Aorta (tissue), 5 donors: ENCODE measurements around the gene TSACC. TPM values are rescaled to one million over a fixed set of nuclear protein-coding genes. Genes with fewer than 3 reads are reported as not detected.
"Not testable (repeated sequence)": the region's sequence is repeated elsewhere in the genome, so short reads cannot be mapped to it uniquely, and the experiment has no call there.

Experiments used
- ATAC-seq: fragments of 200-7000 bp; cut with Tn5 transposase; one replicate; pipeline ENCODE4 v1.9.1; 2022; ENCODE audit warnings: moderate library complexity; ENCODE audit not compliant: low FRiP score
- DNase-seq, 2 donors: peaks; one replicate each; pipeline ENCODE4 v3.0.0-alpha.2; 2020
- H3K27ac ChIP-seq, 2 donors: one replicate each; pipeline ENCODE4 v1.5.1; 2013; ENCODE audit warnings: low read length in 2 of 2, mild to moderate bottlenecking in 2 of 2, moderate library complexity in 2 of 2, control low read depth in 1 of 2, inconsistent platforms in 1 of 2, low read depth in 1 of 2
- H3K27me3 ChIP-seq, 2 donors: one replicate each; pipeline ENCODE4 v1.6.1; 2013; ENCODE audit warnings: control low read depth in 1 of 2, low read length in 1 of 2, mild to moderate bottlenecking in 1 of 2, moderate library complexity in 1 of 2; ENCODE audit not compliant: insufficient read depth in 2 of 2, control insufficient read depth in 1 of 2
- H3K36me3 ChIP-seq, 2 donors: one replicate each; pipeline ENCODE4 v1.6.1; 2013; ENCODE audit warnings: control low read depth in 1 of 2, low read length in 1 of 2, mild to moderate bottlenecking in 1 of 2; ENCODE audit not compliant: insufficient read depth in 2 of 2, control insufficient read depth in 1 of 2
- H3K4me1 ChIP-seq, 2 donors: one replicate each; pipeline ENCODE4 v1.6.1; 2013; ENCODE audit warnings: low read length in 2 of 2, control low read depth in 1 of 2, mild to moderate bottlenecking in 1 of 2, moderate library complexity in 1 of 2; ENCODE audit not compliant: insufficient read depth in 2 of 2, control insufficient read depth in 1 of 2
- H3K4me3 ChIP-seq, 2 donors: one replicate each; pipeline ENCODE4 v1.5.1; 2013; ENCODE audit warnings: low read length in 2 of 2, control low read depth in 1 of 2, mild to moderate bottlenecking in 1 of 2
- H3K9me3 ChIP-seq: one replicate; pipeline ENCODE4 v1.6.1; 2013; ENCODE audit warnings: mild to moderate bottlenecking, low read length; ENCODE audit not compliant: control insufficient read depth
- WGBS, 2 donors: extraction: QIAGEN DNeasy Blood & Tissue Kit; methylation state at CpG; one replicate each; pipeline ENCODE4 v1.1.7; 2013; 5-methylcytosine and 5-hydroxymethylcytosine counted together
- intact Hi-C, 2 donors: fragments of 100-400 bp; cut with DNase I; formaldehyde crosslinking; loops; one replicate each; pipeline versions ENCODE4 v1.14.2 to v1.15.0; 2022
- polyA plus RNA-seq, 2 donors: library from polyadenylated mRNA; stranded (reverse); fragments of 200-250 nt; gene quantifications; one replicate each; pipeline ENCODE4 v1.2.3, GENCODE V29; 2013
- total RNA-seq, 2 donors: library from RNA; stranded (reverse); fragmentation: NEBNext Ultra II Directional; extraction: Animal tissue kit (Norgen Biotek cat#: 25700); gene quantifications; one replicate each; pipeline ENCODE4 v1.2.1, GENCODE V29; 2021
- donor health status: healthy with polysubstance abuse.
- donor health status: Bipolar disorder and iron deficiency.
- donor health status: DM: no; HTN: no; CAD: no.
- donor health status: DM: no; HTN: no; CAD: no.
- donor health status: DM: yes; HTN: yes; CAD: no.

The TSACC gene
- total and polyA plus RNA-seq, 4 donors, result not detected

- H3K36me3 ChIP-seq, result no peaks in the 10 kb centered on the region
- no peaks in the 10 kb centered on the region for H3K4me1 ChIP-seq
- WGBS, 2 donors, result 6 to 7% methylated on average over 48 of the region's 48 CpGs
- no peaks in the 10 kb centered on the region for H3K9me3 ChIP-seq
- intact Hi-C loops, result no loop called here
- no peak within 1 kb of the TSS for H3K27ac ChIP-seq
- H3K27me3 ChIP-seq, result no peaks in the 10 kb centered on the region
- H3K4me3 ChIP-seq, result no peak within 1 kb of the TSS
- DNase-seq, result peak in 1 of 2 donors; percentile 63
- ATAC-seq, result no peak
Observed at GRCh38 chr1:156368889-156369684, 30.8 kb downstream of the TSACC start, which contains the start of gene RHBG. Gene RHBG (plus strand): TSS chr1:156369211. CDS start chr1:156369250, 39 bp downstream.

DNA sequence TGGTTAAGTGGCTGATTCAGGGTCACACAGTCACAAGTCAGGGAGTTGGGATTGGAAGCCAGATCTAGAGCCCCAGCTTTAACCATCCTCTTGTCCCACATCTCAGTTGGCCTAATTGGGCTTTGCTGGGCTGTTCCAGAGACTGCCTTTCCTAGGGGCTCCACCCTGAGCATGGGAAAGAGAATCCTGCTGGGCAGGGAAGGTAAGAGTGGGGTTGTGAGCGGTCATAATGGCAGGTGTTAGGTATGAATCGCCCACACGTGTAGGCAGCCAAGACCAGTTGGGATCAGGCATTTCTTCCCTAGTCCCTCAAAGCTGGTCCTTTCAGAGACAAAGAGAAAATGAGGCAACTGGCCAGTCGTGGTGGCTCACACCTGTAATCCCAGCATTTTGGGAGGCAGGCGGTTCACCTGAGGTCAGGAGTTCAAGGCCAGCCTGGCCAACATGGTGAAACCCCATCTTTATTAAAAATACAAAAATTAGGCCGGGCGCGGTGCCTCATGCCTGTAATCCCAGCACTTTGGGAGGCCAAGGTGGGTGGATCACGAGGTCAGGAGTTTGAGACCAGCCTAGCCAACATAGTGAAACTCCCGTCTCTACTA is 31.5 kb downstream of the TSACC start:
- intact Hi-C loops, H3K36me3 ChIP-seq, H3K27ac ChIP-seq, H3K4me3 ChIP-seq, H3K27me3 ChIP-seq, H3K4me1 ChIP-seq, ATAC-seq, H3K9me3 ChIP-seq: not testable (repeated sequence)
- WGBS, 2 donors, result 96% methylated on average over 10 of the region's 10 CpGs
- DNase-seq, result peak in 1 of 2 donors; percentile 37

- Histone ChIP-seq H3K9me3 (no peaks in the 10 kb centered on the region), H3K36me3 (no peaks in the 10 kb centered on the region), H3K4me1 (no peaks in the 10 kb centered on the region), H3K27ac (no peak overlapping the region), H3K4me3 (no peak overlapping the region), H3K27me3 (no peaks in the 10 kb centered on the region)
- WGBS, 2 donors, result 46 to 51% methylated on average over 7 of the region's 7 CpGs
- DNase-seq, result peak; percentile 80
- no peak for ATAC-seq
- intact Hi-C loops, result no loop called here
Observed at GRCh38 chr1:156371553-156372264, 33.4 kb downstream of the TSACC start.

DNA sequence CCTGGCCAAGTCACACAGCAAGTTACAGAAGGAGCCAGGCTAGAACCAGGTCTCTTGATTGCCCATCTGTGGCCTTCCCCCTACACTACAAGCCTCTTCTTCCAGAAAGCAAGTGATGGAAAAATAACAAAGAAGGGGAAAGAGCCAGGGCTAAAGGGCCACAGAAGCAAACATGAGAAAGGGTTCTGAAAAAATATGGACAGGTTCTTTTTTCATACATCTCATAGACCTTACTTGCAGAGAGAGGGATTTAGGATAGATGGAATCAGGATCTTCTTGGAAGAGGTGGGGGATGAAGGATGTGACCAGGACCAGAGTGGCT is 33.9 kb downstream of the TSACC start:
- ATAC-seq (no peak), DNase-seq (no peak)
- Histone ChIP-seq H3K27me3 (no peaks in the 10 kb centered on the region), H3K4me3 (no peak overlapping the region), H3K27ac (no peak overlapping the region), H3K36me3 (no peaks in the 10 kb centered on the region), H3K4me1 (no peaks in the 10 kb centered on the region), H3K9me3 (no peaks in the 10 kb centered on the region)
- intact Hi-C loops, result no loop called here

DNA sequence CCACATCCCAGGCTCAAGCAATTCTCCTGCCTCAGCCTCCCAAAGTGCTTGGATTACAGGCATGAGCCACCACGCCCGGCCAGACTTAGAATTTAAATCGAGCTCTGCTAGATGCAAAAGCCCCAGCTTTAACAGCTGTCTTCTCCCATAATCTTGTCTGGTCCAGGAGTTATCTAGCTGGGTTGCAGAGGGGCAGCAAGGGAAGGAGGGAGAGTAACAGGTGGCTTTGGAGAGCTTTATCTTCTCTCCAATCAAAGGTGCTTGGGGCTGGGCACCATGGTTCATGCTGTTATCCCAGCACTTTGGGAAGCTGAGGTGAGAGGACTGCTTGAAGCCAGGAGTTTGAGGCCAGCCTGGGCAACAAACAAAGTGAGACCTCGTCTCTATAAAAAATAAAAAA is 34.5 kb downstream of the TSACC start:
- Histone ChIP-seq H3K27me3 (no peaks in the 10 kb centered on the region), H3K36me3 (no peaks in the 10 kb centered on the region), H3K27ac (no peak overlapping the region), H3K9me3 (no peaks in the 10 kb centered on the region), H3K4me1 (no peaks in the 10 kb centered on the region), H3K4me3 (no peak overlapping the region)
- DNase-seq (peak in 1 of 2 donors; percentile 35), ATAC-seq (no peak)
- intact Hi-C loops, result no loop called here
- 75 to 77% methylated on average over 4 of the region's 4 CpGs for WGBS, 2 donors

- ATAC-seq (no peak), DNase-seq (no peak)
- Histone ChIP-seq H3K4me3 (no peak overlapping the region), H3K27ac (no peak overlapping the region), H3K27me3 (no peaks in the 10 kb centered on the region), H3K36me3 (no peaks in the 10 kb centered on the region), H3K9me3 (no peaks in the 10 kb centered on the region), H3K4me1 (no peaks in the 10 kb centered on the region)
- intact Hi-C loops, result no loop called here
Observed at GRCh38 chr1:156373546-156373945, 35.2 kb downstream of the TSACC start.

DNA sequence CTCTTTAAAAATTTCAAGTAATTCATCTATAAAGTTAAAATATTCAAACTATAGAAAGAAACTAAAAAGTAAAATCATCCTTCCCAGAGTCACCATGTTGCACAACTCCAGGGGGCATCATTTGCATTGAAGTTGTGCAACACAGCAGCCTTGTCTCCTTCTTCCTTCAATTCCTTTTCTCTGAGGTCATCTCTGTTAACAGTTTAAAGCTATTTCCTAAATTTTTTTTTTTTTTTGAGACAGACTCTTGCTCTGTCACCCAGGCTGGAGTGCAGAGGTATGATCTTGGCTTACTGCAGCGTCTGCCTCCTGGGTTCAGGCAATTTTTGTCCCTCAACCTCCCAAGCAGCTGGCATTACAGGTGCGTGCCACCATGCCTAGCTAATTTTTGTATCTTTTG is 37.8 kb downstream of the TSACC start:
- H3K27me3 ChIP-seq, result no peaks in the 10 kb centered on the region
- H3K4me3 ChIP-seq, result no peak overlapping the region
- no peaks in the 10 kb centered on the region for H3K9me3 ChIP-seq
- intact Hi-C loops, result no loop called here
- no peaks in the 10 kb centered on the region for H3K36me3 ChIP-seq
- ATAC-seq (no peak), DNase-seq (no peak)
- H3K4me1 ChIP-seq, result no peaks in the 10 kb centered on the region
- H3K27ac ChIP-seq, result no peak overlapping the region
- WGBS, 2 donors, result 88 to 96% methylated on average over 2 of the region's 2 CpGs

DNA sequence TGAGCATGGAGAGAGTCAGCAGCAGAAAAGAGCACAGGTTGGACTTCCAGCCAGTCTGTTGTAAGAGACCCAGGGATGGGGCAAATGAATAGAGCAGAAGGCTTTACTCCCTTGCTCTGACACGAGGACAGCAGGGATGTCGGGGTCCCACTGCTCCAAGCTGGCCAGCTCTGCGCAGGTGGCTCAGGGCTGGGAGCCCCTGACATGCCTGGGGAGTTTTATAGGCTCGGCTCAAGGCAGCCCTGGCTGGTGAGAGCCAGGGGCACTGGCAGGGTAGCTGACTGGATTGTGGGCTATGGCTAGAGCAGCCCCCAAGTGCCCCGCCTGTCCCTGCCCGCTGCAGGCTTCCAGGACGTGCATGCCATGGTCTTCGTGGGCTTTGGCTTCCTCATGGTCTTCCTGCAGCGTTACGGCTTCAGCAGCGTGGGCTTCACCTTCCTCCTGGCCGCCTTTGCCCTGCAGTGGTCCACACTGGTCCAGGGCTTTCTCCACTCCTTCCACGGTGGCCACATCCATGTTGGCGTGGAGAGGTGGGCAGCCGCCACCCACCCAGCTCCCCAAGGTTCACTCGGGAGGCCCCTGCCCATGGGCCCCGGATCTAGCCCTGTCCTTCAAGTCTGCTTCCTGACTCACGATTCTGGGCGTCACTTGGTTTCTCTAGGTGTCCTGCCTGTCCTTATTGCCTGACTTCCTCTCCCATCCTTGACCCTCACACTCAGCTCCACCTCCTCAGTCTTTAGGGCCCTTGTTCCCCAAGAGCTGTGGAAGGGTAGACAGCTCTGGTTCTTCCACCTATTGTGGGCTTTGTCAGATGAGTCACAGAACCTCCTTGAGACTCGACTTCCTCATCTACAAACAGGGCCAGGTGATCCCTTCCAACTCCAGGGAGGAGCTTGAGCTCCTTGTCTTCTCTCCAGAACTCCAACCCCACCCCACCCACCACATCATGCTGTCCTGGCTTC is 38.9 kb downstream of the TSACC start:
- no peaks in the 10 kb centered on the region for H3K4me1 ChIP-seq
- no peaks in the 10 kb centered on the region for H3K36me3 ChIP-seq
- no peak for DNase-seq
- no peaks in the 10 kb centered on the region for H3K9me3 ChIP-seq
- H3K4me3 ChIP-seq, result no peak overlapping the region
- intact Hi-C loops, result no loop called here
- WGBS, 2 donors, result 83 to 84% methylated on average over 20 of the region's 20 CpGs
- no peaks in the 10 kb centered on the region for H3K27me3 ChIP-seq
- no peak for ATAC-seq
- no peak overlapping the region for H3K27ac ChIP-seq
